GOT3 (cell line): ENCODE results near the gene FSTL1.

ENCODE experiments used
- DNase-seq: peaks from one replicate; lab custom pipeline; 2025; ENCODE audit warnings: mixed read lengths; lab: John Stamatoyannopoulos, UW

Gene FSTL1

DNA sequence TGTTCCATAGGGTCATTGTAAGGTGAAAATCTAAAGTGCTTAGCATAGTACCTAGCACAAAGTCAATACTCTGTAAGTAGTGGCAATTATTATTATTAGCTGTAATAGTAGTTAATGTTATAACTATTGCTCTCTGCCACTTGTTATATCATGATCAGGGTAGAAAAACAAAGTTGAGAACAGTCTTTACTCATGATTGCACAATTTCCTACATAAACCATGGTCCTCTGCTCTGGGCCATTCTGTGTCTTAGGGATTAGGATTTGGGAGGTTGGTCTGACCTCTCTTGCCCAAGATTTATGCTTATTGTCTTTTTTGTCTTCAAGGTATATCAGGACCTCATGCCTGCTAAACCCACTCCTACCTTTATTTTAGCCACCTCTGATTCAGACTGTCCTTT, 97.3 kb downstream of the FSTL1 start:
- no peak for DNase-seq

DNA sequence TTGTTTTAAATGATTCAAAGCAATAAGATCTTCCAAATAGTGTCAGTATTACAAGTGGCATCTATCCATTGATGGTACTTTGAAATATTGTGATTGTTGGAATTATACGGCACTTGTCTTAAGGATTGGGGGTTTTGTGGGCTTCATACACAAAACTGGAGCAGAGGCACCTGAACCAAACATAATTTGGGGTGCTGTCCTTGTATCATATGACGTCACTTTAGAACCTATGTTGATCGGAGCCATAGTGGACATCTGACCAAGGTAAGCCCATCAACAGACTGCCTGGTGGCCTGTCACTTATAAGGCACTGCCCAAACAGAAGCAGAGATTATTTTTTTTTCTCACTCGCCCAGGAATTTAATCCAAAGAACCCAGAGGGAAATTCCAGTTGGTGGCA, 98.8 kb downstream of the FSTL1 start:
- no peak for DNase-seq

GRCh38 chr3:120350401-120350941, 100.3 kb downstream of the FSTL1 start:
- no peak for DNase-seq

DNA sequence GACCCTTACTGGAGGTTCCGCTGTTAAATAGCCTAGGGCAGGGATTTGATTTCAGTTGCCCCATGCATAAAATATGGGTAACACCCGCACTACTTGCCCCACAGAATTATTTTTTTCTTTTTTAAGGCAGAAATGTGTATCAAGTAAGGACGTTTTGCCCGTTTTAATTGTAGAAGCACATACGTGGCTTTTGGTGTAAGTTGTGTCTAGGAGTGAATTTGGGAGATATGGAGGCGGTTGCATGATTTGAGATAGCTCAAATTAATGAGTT, 101.0 kb downstream of the FSTL1 start:
- DNase-seq, result no peak

DNA sequence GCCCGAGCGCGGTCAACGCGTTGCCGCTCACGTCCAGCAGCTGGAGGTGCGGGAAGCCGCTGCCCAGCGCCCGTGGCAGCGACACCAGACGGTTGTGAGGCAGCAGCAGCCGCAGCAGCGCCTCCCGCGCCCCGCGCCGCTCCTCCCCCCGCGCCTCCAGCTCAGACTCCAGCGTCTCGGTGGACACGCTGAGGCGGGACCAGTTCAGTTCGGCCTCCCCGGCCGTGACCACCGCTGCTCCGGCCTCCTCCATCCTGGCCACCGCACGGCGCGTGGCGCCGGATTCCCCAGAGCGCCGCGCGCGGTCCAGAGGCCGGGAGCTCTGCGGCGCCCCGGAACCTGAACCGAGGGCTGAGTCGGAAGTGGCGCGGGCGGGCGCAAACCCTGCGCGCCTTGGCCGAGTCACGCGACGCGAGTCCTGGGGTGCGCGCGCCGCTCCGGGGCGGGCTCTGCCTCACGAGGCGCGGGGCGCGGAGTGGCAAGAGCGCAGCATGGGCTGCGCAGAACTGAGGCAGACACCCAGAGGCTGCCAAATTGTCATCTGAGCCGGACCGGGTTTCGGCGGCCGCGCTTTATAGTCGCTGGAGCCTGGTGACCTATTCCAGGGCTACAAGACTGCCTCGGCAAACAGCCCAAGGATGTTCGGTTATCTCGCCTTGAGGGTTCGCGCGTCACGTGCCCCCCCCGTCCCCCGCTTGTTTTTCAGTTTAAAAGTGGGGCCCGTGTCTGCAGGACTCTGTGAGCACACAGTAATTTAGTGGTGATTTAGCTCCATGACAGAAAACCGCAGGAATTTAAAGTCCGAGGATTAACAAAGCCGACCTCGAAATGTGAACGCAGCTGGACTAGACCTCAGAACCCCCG, 101.6 kb downstream of the FSTL1 start, which contains the start of gene LRRC58:
TSS of gene LRRC58 (minus strand) at position 364 of the 864 bp plus-strand sequence. CDS start at position 253, 111 bp downstream.
- peak; percentile 74 for DNase-seq

- peak; percentile 5 for DNase-seq
Measured at GRCh38 chr3:120348065-120348990, 102.5 kb downstream of the FSTL1 start.

DNA sequence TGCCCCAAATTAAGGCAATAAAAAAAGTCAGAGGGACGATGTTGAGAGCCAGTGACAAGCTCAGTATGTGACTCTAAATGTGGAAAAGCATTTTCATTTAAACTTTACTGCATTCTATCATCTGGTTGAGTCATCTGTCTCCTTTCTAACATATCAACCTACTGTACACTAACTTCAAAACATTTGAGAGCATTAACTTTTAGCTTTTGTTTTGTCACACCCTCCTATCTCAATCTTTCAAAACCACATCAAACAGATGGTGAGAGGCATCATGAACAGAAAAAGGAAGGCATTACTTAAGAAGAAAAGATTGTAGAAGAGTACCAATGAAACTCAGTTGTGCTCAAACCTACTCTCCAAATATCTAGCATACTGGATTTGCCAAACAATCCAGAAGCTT, 106.4 kb downstream of the FSTL1 start:
- DNase-seq, result no peak
